ENCODE results near the gene ADARB1. TPM values are rescaled to one million over a fixed set of nuclear protein-coding genes. Genes with fewer than 3 reads are reported as not detected.

Gene ADARB1
- total and polyA plus RNA-seq, 2 of the 4 experiments (the other 2 are of a cell fraction) = 39.8 to 47.3 TPM

DNA sequence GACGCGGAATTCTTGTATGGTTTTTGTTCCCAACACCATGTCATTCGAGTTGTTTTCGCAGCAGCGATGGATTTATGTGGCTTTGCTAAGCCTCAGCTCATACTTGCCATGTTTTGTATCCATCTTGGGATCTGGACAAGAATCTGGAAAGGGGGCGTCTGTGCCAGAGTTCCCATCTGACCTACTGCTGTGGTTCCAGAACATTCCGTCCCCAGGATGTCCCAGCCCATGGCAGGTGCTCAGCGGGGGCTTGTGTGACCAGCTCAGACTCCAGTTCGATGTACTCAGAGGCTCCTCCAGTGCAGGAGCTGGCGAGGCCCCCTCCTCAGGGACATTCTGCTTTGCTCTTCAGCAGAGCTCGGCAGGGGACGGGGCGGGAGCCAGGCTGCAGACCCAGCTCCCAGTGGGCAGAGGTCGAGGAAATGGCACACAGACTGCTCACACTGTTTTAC lies 24.0 kb upstream of the ADARB1 start:
- Histone ChIP-seq H3K18ac (ENCODE audit: low read depth, low read length) (peak overlapping the region; percentile 96), H3K4me1 (ENCODE audit: control insufficient read depth, insufficient read depth, low read length) (peaks cover 36% of the 10 kb centered on the region), H3K79me1 (ENCODE audit: low read depth in 1 of 2, low read length in 2 of 2) (peaks cover 12 to 23% of the 10 kb centered on the region in 2 experiments; a peak in 3 of 4 replicates), H2BK20ac (ENCODE audit: low read depth, low read length) (peak overlapping the region; percentile 99), H3K9me3 (ENCODE audit: control insufficient read depth, insufficient read depth, low read length) (peaks cover 4% of the 10 kb centered on the region), H2BK5ac (ENCODE audit: low read depth, low read length, poor library complexity, severe bottlenecking) (peak overlapping the region; percentile 97), H4K5ac (ENCODE audit: low read depth, low read length) (peak overlapping the region; percentile 89), H4K8ac (ENCODE audit: low read depth in 2 of 2, low read length in 2 of 2) (peak overlapping the region; percentile 95 to 99), H3K27me3 (ENCODE audit: control insufficient read depth, insufficient read depth, low read length) (no peaks in the 10 kb centered on the region), H4K91ac (ENCODE audit: insufficient read depth, low read depth, low read length) (peak overlapping the region; percentile 99), H4K20me1 (ENCODE audit: insufficient read depth, low read length) (no peaks in the 10 kb centered on the region), H2BK120ac (ENCODE audit: low read depth, low read length) (peak overlapping the region; percentile 95), H3K4ac (ENCODE audit: low read depth, low read length) (peak overlapping the region; percentile 95), H3K27ac (ENCODE audit: insufficient read depth, low read length) (peak overlapping the region; percentile 98), H2BK15ac (ENCODE audit: low read depth, low read length) (peak overlapping the region; percentile 92), H2AK5ac (ENCODE audit: low read depth, low read length) (peak overlapping the region; percentile 97), H3K4me2 (ENCODE audit: low read depth, low read length) (peak overlapping the region; percentile 35), H3K9me1 (ENCODE audit: insufficient read depth, low read length) (peaks cover 24% of the 10 kb centered on the region), H3K9ac (ENCODE audit: low read depth, low read length) (peak overlapping the region; percentile 68), H3K56ac (ENCODE audit: extremely low read depth, insufficient read depth, low read length) (peak overlapping the region; percentile 99), H3K14ac (replicated peaks; ENCODE audit: low read depth, low read length) (peak overlapping the region; percentile 93), H2AK9ac (replicated peaks; ENCODE audit: low read depth, low read length, poor library complexity) (peak overlapping the region; percentile 94), H3K4me3 (ENCODE audit: insufficient read depth, low read depth, low read length) (no peak overlapping the region), H2AFZ (replicated peaks; ENCODE audit: low read length, poor library complexity) (peak overlapping the region; percentile 68), H3K23ac (ENCODE audit: low read depth, low read length) (peak overlapping the region; percentile 83), H3K36me3 (ENCODE audit: control insufficient read depth, insufficient read depth, low read length) (no peaks in the 10 kb centered on the region)
- BruUV-seq (replicated peaks) = no TSS peak
- CTCF ChIA-PET = no interaction called here
- in situ Hi-C loops (cut with MboI; ENCODE audit: low sequenced_read_pairs) (no loop called here), intact Hi-C loops (cut with micrococcal nuclease) (no loop called here), dilution Hi-C loops (cut with HindIII; ENCODE audit: low sequenced_read_pairs, unreplicated experiment) (no loop called here)
- POLR2A ChIA-PET (ENCODE audit: unreplicated experiment) = no interaction called here
- no peak for DNase-seq
- TF ChIP-seq MAZ (IDR thresholded peaks at IDR 0.05; ENCODE audit: borderline replicate concordance, low read depth, low read length) (peak; percentile 72), SMC3 (IDR thresholded peaks at IDR 0.05; ENCODE audit: low read depth, low read length) (no peak; the same call in 1 of the 2 replicates), POLR2A (IDR thresholded peaks at IDR 0.05; ENCODE audit: low read depth, low read length) (peak; percentile 66; the same call in 1 of the 2 replicates)
- 47% methylated on average over 3 of the region's 14 CpGs; no CpG with 5 or more reads in 1 of the 2 experiments for WGBS, 2 experiments (ENCODE audit: extremely low coverage in 2 of 2, insufficient read length in 1 of 2)
- ATAC-seq (ENCODE audit: low read depth) = peak; percentile 3; the same call in 1 of the 2 replicates

Measured in IMR-90 (cell line).